Endothelial cell (in vitro differentiated cells): ENCODE data around the gene RASSF4. TPM values are rescaled to one million over a fixed set of nuclear protein-coding genes. Genes with fewer than 3 reads are reported as not detected.
A peak's percentile ranks its signal among the peaks of the same experiment; 100 is the strongest.
"Not testable (repeated sequence)": the region's sequence is repeated elsewhere in the genome, so short reads cannot be mapped to it uniquely, and the experiment has no call there.

Experiments
- DNase-seq: peaks from one replicate; pipeline ENCODE4 v3.0.0; 2021; ENCODE audit warnings: low spot score
- H3K27ac Mint-ChIP-seq: one replicate; pipeline ENCODE4 v1.8.0; 2021; ENCODE audit warnings: mixed read lengths, inconsistent platforms; ENCODE audit not compliant: unreplicated experiment
- H3K27me3 Mint-ChIP-seq: one replicate; pipeline ENCODE4 v1.8.0; 2021; ENCODE audit warnings: mild to moderate bottlenecking, moderate library complexity, mixed read lengths, inconsistent platforms; ENCODE audit not compliant: unreplicated experiment
- H3K36me3 Mint-ChIP-seq: one replicate; pipeline ENCODE4 v1.8.0; 2021; ENCODE audit warnings: mild to moderate bottlenecking, low read depth, mixed read lengths, inconsistent platforms; ENCODE audit not compliant: unreplicated experiment
- H3K4me1 Mint-ChIP-seq: one replicate; pipeline ENCODE4 v1.8.0; 2021; ENCODE audit warnings: mild to moderate bottlenecking, mixed read lengths, inconsistent platforms; ENCODE audit not compliant: unreplicated experiment
- H3K4me3 Mint-ChIP-seq: one replicate; pipeline ENCODE4 v1.8.0; 2021; ENCODE audit warnings: mild to moderate bottlenecking, mixed read lengths, inconsistent platforms; ENCODE audit not compliant: unreplicated experiment
- H3K9me3 Mint-ChIP-seq: one replicate; pipeline ENCODE4 v1.8.0; 2021; ENCODE audit warnings: mixed read lengths, inconsistent platforms; ENCODE audit not compliant: unreplicated experiment
- CTCF ChIP-seq: fragments of 200-600 bp; sonication (generic); IDR thresholded peaks from one replicate; pipeline ENCODE4 v1.5.0; 2021; ENCODE audit warnings: antibody characterized with exemption; ENCODE audit not compliant: unreplicated experiment
- total RNA-seq: library from RNA; stranded (reverse); fragmentation: NEBNext Ultra II Directional; extraction: Animal tissue kit (Norgen Biotek cat#: 25700); gene quantifications from one replicate; pipeline ENCODE4 v1.2.1, GENCODE V29; 2021; ENCODE audit not compliant: unreplicated experiment

The RASSF4 gene
- total RNA-seq, 1 donor from 2014 or later = 9.6 TPM

GRCh38 chr10:45008524-45009161, 49.0 kb downstream of the RASSF4 start:
- TF ChIP-seq CTCF = peak; percentile 92
- no peaks in the 10 kb centered on the region for H3K9me3 Mint-ChIP-seq
- H3K4me3 Mint-ChIP-seq = no peak overlapping the region
- no peaks in the 10 kb centered on the region for H3K27me3 Mint-ChIP-seq
- peak; percentile 44 for DNase-seq
- no peak overlapping the region for H3K27ac Mint-ChIP-seq
- H3K4me1 Mint-ChIP-seq = peaks cover 11% of the 10 kb centered on the region
- H3K36me3 Mint-ChIP-seq = peaks cover 6% of the 10 kb centered on the region

DNA sequence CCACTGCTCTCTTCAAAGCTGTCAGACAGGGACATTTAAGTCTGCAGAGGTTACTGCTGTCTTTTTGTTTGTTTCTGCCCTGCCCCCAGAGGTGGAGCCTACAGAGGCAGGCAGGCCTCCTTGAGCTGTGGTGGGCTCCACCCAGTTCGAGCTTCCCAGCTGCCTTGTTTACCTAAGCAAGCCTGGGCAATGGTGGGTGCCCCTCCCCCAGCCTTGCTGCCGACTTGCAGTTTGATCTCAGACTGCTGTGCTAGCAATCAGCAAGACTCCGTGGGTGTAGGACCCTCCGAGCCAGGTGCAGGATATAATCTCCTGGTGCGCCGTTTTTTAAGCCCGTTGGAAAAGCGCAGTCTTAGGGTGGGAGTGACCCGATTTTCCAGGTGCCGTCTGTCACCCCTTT, 55.0 kb downstream of the RASSF4 start:
- H3K4me1 Mint-ChIP-seq, H3K4me3 Mint-ChIP-seq, H3K27ac Mint-ChIP-seq, H3K9me3 Mint-ChIP-seq, DNase-seq, H3K27me3 Mint-ChIP-seq, H3K36me3 Mint-ChIP-seq: not testable (repeated sequence)

DNA sequence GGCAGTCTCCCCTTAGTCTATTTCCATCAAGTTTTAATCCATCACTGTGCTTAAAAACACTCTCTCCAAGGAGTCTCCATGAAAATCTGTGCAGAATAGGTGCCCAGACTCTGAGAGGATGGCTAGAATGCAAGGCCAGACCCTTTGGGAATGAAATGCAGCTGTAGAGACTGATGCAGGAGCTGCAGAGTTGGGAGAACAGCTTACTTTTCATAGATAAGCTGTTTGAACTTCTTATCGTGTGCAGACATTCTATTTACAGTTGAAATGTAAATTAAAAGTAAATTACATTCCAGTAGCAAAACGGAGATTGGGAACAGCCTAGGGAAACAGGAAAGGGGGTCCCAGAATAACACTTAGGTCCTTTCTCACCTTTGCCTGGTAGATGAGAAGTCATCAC, 56.0 kb downstream of the RASSF4 start:
- Mint-ChIP-seq H3K27me3 (no peaks in the 10 kb centered on the region), H3K27ac (no peak overlapping the region), H3K4me1 (no peaks in the 10 kb centered on the region), H3K4me3 (no peak overlapping the region), H3K36me3 (peaks cover 4% of the 10 kb centered on the region), H3K9me3 (no peaks in the 10 kb centered on the region)
- DNase-seq = no peak
- TF ChIP-seq CTCF = no peak

DNA sequence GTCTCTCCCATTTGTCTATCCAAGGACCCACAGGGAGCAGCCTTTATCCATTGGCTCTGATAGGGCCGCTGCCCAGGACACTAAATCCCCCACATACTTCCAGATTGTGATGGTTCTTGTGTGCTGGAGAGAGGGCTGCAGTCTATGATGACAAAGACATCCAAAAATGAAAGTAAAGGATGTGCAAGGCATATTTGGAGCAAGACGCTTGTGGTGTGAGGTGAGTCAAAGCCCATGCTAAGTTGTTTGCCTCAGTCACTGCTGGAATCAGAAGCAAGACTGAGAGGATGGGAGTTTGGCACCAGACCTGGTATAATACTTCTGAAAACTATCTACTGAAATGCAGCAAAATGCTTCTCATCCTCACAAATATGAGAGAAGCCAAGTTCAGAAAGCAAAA, 63.8 kb downstream of the RASSF4 start:
- H3K4me1 Mint-ChIP-seq = no peaks in the 10 kb centered on the region
- H3K27me3 Mint-ChIP-seq = no peaks in the 10 kb centered on the region
- H3K9me3 Mint-ChIP-seq = no peaks in the 10 kb centered on the region
- no peak overlapping the region for H3K4me3 Mint-ChIP-seq
- no peak for TF ChIP-seq CTCF
- H3K36me3 Mint-ChIP-seq = peaks cover 4% of the 10 kb centered on the region
- no peak for DNase-seq
- H3K27ac Mint-ChIP-seq = no peak overlapping the region

DNA sequence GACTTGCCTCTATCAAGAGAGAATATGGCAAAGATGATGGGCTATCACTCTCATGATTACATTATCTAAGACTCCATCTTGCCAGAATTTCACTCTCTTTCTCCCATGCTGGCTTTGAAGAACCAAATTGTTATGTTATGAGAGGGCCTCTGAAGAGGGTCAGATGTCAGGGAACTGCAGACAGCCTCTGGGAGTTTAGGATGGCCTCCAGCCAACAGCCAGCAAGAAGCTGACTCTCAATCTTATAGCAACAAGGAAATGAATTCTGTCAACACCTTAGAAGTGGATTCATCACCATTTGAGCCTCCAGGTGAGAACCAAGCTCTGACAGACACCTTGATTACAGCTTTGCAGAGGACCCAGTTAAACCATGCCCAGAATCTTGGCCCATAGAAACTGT, 74.7 kb downstream of the RASSF4 start:
- H3K4me1 Mint-ChIP-seq = no peaks in the 10 kb centered on the region

More for the DNA sequence above, 74.7 kb downstream of the RASSF4 start:
- DNase-seq = no peak
- TF ChIP-seq CTCF = no peak
- Mint-ChIP-seq H3K36me3 (peaks cover 4% of the 10 kb centered on the region), H3K4me3 (no peak overlapping the region), H3K27ac (no peak overlapping the region), H3K9me3 (no peaks in the 10 kb centered on the region), H3K27me3 (peaks cover 4% of the 10 kb centered on the region)
